Ishikawa (cell line): ENCODE data around the gene TBC1D14.

ENCODE experiments used
- CEBPB ChIP-seq: IDR thresholded peaks from 2 replicates; pipeline ENCODE4 v1.6.1; 2012
- CREB1 ChIP-seq: IDR thresholded peaks from 2 replicates; pipeline ENCODE4 v1.6.1; 2012; ENCODE audit warnings: low read depth
- EGR1 ChIP-seq: IDR thresholded peaks from 2 replicates; pipeline ENCODE4 v1.6.1; 2012
- EP300 ChIP-seq: IDR thresholded peaks from 2 replicates; pipeline ENCODE4 v1.6.1; 2012; ENCODE audit warnings: borderline replicate concordance
- FOXM1 ChIP-seq: IDR thresholded peaks from 2 replicates; pipeline ENCODE4 v1.6.1; 2012; ENCODE audit warnings: low read depth, borderline replicate concordance
- MAX ChIP-seq: IDR thresholded peaks from 2 replicates; pipeline ENCODE4 v1.6.1; 2012
- NFIC ChIP-seq: IDR thresholded peaks from 2 replicates; pipeline ENCODE4 v1.6.1; 2012
- RAD21 ChIP-seq: IDR thresholded peaks from 2 replicates; pipeline ENCODE4 v1.6.1; 2012; ENCODE audit warnings: low read depth
- REST ChIP-seq: IDR thresholded peaks from 2 replicates; pipeline ENCODE4 v1.6.1; 2012; ENCODE audit warnings: low read depth, mild to moderate bottlenecking
- TAF1 ChIP-seq: IDR thresholded peaks from 2 replicates; pipeline ENCODE4 v1.6.1; 2012; ENCODE audit warnings: low read depth, mild to moderate bottlenecking
- TCF12 ChIP-seq: IDR thresholded peaks from 2 replicates; pipeline ENCODE4 v1.6.1; 2012; ENCODE audit warnings: low read depth
- TEAD4 ChIP-seq: IDR thresholded peaks from 2 replicates; pipeline ENCODE4 v1.6.1; 2012
- USF1 ChIP-seq: IDR thresholded peaks from 2 replicates; pipeline ENCODE4 v1.6.1; 2012
- YY1 ChIP-seq: IDR thresholded peaks from 2 replicates; pipeline ENCODE4 v1.6.1; 2012; ENCODE audit warnings: low read depth
- ZBTB7A ChIP-seq: IDR thresholded peaks from 2 replicates; pipeline ENCODE4 v1.6.1; 2012; ENCODE audit warnings: low read depth

The TBC1D14 gene

GRCh38 chr4:7073526-7074390, 164.1 kb downstream of the TBC1D14 start:
- TF ChIP-seq CREB1 (no peak), USF1 (peak; percentile 99)

- TF ChIP-seq REST = no peak
- no peak for TF ChIP-seq FOXM1
- TF ChIP-seq TCF12 = no peak
- no peak for TF ChIP-seq RAD21
- TF ChIP-seq EP300 = no peak
- no peak for TF ChIP-seq CREB1
- no peak for TF ChIP-seq MAX
Observed at GRCh38 chr4:7074426-7074825, 164.8 kb downstream of the TBC1D14 start.

GRCh38 chr4:7075962-7076695, 166.5 kb downstream of the TBC1D14 start:
- no peak for TF ChIP-seq ZBTB7A
- TF ChIP-seq RAD21 = no peak
- no peak for TF ChIP-seq MAX
- TF ChIP-seq YY1 = no peak
- TF ChIP-seq TEAD4 = no peak
- TF ChIP-seq NFIC = no peak
- no peak for TF ChIP-seq EP300
- no peak for TF ChIP-seq TAF1
- TF ChIP-seq EGR1 = no peak

- TF ChIP-seq FOXM1 (no peak), ZBTB7A (no peak), TAF1 (no peak), NFIC (no peak), USF1 (peak; percentile 59), EGR1 (no peak), RAD21 (no peak), REST (no peak), TEAD4 (no peak)
Observed at GRCh38 chr4:7076696-7077082, 167.1 kb downstream of the TBC1D14 start.

- TF ChIP-seq EGR1 (no peak), EP300 (no peak), TAF1 (no peak), MAX (no peak), CREB1 (no peak), ZBTB7A (no peak), USF1 (no peak), CEBPB (no peak), NFIC (no peak), RAD21 (no peak)
Observed at GRCh38 chr4:7077371-7077770, 167.7 kb downstream of the TBC1D14 start.

GRCh38 chr4:7078025-7078424, 168.4 kb downstream of the TBC1D14 start:
- TF ChIP-seq EGR1 (no peak), TAF1 (no peak), YY1 (no peak), REST (no peak), TEAD4 (no peak), NFIC (no peak), RAD21 (no peak)
